ENCODE data around the gene MED15. TPM values are rescaled to one million over a fixed set of nuclear protein-coding genes. Genes with fewer than 3 reads are reported as not detected.

The MED15 gene
- total and polyA plus RNA-seq, 10 of the 15 experiments (the other 5 are each of a cell fraction or from before 2014, with no cell fraction given), result 1.4 to 75.2 (median 26.9) TPM

- ChIA-PET RAD21 (ENCODE audit: unreplicated experiment) (no interaction called here), POLR2A (no interaction called here), SMC1A (ENCODE audit: uncharacterized antibody, unreplicated experiment) (no interaction called here), CTCF (interaction anchor here (1.0 to 4.3 kb wide), 2 partner anchors 13 to 14 kb away, joined by 3 to 18 read pairs; no protein-coding TSS in a partner anchor)
- H3K79me2 ChIP-seq (ENCODE audit: control insufficient read depth, insufficient read depth, low read length), result no peaks in the 10 kb centered on the region
- no TSS peak for BruUV-seq (replicated peaks)
- intact Hi-C loops (cut with micrococcal nuclease; ENCODE audit: unreplicated experiment), result no loop called here
- in situ Hi-C loops (cut with MboI), result no loop called here
- FAIRE-seq, result no peak
- H4K20me1 ChIP-seq (ENCODE audit: control insufficient read depth, insufficient read depth), result no peaks in the 10 kb centered on the region
- H2AFZ ChIP-seq (ENCODE audit: control insufficient read depth, low read depth, low read length), result no peak overlapping the region
- no peak overlapping the region for H3K4me2 ChIP-seq (ENCODE audit: control insufficient read depth, insufficient read depth)
- no peak overlapping the region for H3K4me3 ChIP-seq
- no peaks in the 10 kb centered on the region for H3K27me3 ChIP-seq (replicated peaks in 1 of 2; ENCODE audit: control insufficient read depth in 2 of 2, insufficient read depth in 2 of 2, low read length in 1 of 2)
- no peak for DNase-seq (ENCODE audit: low read depth, low spot score)
- H3K36me3 ChIP-seq (ENCODE audit: control insufficient read depth in 2 of 2, insufficient read depth in 2 of 2, low read length in 1 of 2), result peaks cover 31 to 49% of the 10 kb centered on the region in 2 experiments
- H3K27ac ChIP-seq (ENCODE audit: control insufficient read depth, insufficient read depth), result no peak overlapping the region
- H3K9ac ChIP-seq (ENCODE audit: control insufficient read depth, insufficient read depth, low read length), result no peak overlapping the region
- no peak for TF ChIP-seq CREM (IDR thresholded peaks at IDR 0.05; ENCODE audit: low read depth)
- no peak for TF ChIP-seq BMI1 (IDR thresholded peaks at IDR 0.05; ENCODE audit: borderline replicate concordance)
- no peak for TF ChIP-seq WRNIP1 (IDR thresholded peaks at IDR 0.05; ENCODE audit: borderline replicate concordance, low read depth, low read length)
- no peaks in the 10 kb centered on the region for H3K4me1 ChIP-seq (ENCODE audit: control insufficient read depth, insufficient read depth, low read length)
- H3K9me3 ChIP-seq (replicated peaks; ENCODE audit: control insufficient read depth, insufficient read depth, low read length), result no peaks in the 10 kb centered on the region
- no peak for ATAC-seq
- WGBS (ENCODE audit: insufficient coverage, insufficient replicate concordance, low lambda C conversion rate, missing lambda C conversion rate), result 99% methylated on average over 8 of the region's 8 CpGs
Measured at GRCh38 chr22:20577549-20577975, 70.2 kb downstream of the MED15 start.

- TF ChIP-seq WRNIP1 (IDR thresholded peaks at IDR 0.05; ENCODE audit: borderline replicate concordance, low read depth, low read length) (no peak), ZZZ3 (IDR thresholded peaks at IDR 0.05; ENCODE audit: control insufficient read depth, insufficient read length, low read depth) (no peak), RELA (IDR thresholded peaks at IDR 0.05; ENCODE audit: borderline replicate concordance, partially characterized antibody) (no peak), FOXM1 (IDR thresholded peaks at IDR 0.05; ENCODE audit: low read depth, low read length) (no peak), HDAC6 (IDR thresholded peaks at IDR 0.05; ENCODE audit: unreplicated experiment) (no peak)
- TF ChIP-seq, protein P1, sequence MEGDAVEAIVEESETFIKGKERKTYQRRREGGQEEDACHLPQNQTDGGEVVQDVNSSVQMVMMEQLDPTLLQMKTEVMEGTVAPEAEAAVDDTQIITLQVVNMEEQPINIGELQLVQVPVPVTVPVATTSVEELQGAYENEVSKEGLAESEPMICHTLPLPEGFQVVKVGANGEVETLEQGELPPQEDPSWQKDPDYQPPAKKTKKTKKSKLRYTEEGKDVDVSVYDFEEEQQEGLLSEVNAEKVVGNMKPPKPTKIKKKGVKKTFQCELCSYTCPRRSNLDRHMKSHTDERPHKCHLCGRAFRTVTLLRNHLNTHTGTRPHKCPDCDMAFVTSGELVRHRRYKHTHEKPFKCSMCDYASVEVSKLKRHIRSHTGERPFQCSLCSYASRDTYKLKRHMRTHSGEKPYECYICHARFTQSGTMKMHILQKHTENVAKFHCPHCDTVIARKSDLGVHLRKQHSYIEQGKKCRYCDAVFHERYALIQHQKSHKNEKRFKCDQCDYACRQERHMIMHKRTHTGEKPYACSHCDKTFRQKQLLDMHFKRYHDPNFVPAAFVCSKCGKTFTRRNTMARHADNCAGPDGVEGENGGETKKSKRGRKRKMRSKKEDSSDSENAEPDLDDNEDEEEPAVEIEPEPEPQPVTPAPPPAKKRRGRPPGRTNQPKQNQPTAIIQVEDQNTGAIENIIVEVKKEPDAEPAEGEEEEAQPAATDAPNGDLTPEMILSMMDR (IDR thresholded peaks at IDR 0.05 in 2 of 3, conservative IDR thresholded peaks at IDR 0.05 in 1 of 3; ENCODE audit: control insufficient read depth in 2 of 3, extremely low read depth in 1 of 3, insufficient read depth in 1 of 3, low read depth in 3 of 3, low read length in 3 of 3), result no peak
- Histone ChIP-seq H3K27me3 (replicated peaks in 1 of 2; ENCODE audit: control insufficient read depth in 2 of 2, insufficient read depth in 2 of 2, low read length in 1 of 2) (no peaks in the 10 kb centered on the region), H3K36me3 (ENCODE audit: control insufficient read depth in 2 of 2, insufficient read depth in 2 of 2, low read length in 1 of 2) (peaks cover 27 to 53% of the 10 kb centered on the region in 2 experiments), H3K27ac (ENCODE audit: control insufficient read depth, insufficient read depth) (no peak overlapping the region), H2AFZ (ENCODE audit: control insufficient read depth, low read depth, low read length) (no peak overlapping the region), H3K79me2 (ENCODE audit: control insufficient read depth, insufficient read depth, low read length) (no peaks in the 10 kb centered on the region), H3K4me3 (no peak overlapping the region), H3K4me1 (ENCODE audit: control insufficient read depth, insufficient read depth, low read length) (no peaks in the 10 kb centered on the region), H3K4me2 (ENCODE audit: control insufficient read depth, insufficient read depth) (no peak overlapping the region), H3K9ac (ENCODE audit: control insufficient read depth, insufficient read depth, low read length) (no peak overlapping the region), H4K20me1 (ENCODE audit: control insufficient read depth, insufficient read depth) (no peaks in the 10 kb centered on the region), H3K9me3 (replicated peaks; ENCODE audit: control insufficient read depth, insufficient read depth, low read length) (no peaks in the 10 kb centered on the region)
- WGBS (ENCODE audit: insufficient coverage, insufficient replicate concordance, low lambda C conversion rate, missing lambda C conversion rate), result 97% methylated on average over 7 of the region's 7 CpGs
- RAD21 ChIA-PET (ENCODE audit: unreplicated experiment), result no interaction called here
- FAIRE-seq, result no peak
- ATAC-seq, result no peak
- POLR2A ChIA-PET, result no interaction called here
- no peak for DNase-seq (ENCODE audit: low read depth, low spot score)
- BruUV-seq (replicated peaks), result no TSS peak
- in situ Hi-C loops (cut with MboI), result no loop called here
- intact Hi-C loops (cut with micrococcal nuclease; ENCODE audit: unreplicated experiment), result no loop called here
- SMC1A ChIA-PET (ENCODE audit: uncharacterized antibody, unreplicated experiment), result no interaction called here
- CTCF ChIA-PET, result interaction anchor here (1.0 kb wide), 1 partner anchor 14 kb away, joined by 3 read pairs; no protein-coding TSS in a partner anchor
Measured at GRCh38 chr22:20578192-20578591, 70.8 kb downstream of the MED15 start.

All from GM12878 (cell line).